Erythroblast (primary cell): ENCODE measurements around the gene NPHP4.

Experiments used
- DNase-seq, 2 experiments: peaks; one replicate each; lab custom pipeline; 2025; lab: John Stamatoyannopoulos, UW
- GATA1 ChIP-seq: IDR thresholded peaks from 2 replicates; pipeline ENCODE4 v1.6.1; 2011; ENCODE audit warnings: low read depth, mild to moderate bottlenecking, control low read depth, low read length, moderate library complexity
- POLR2A ChIP-seq: IDR thresholded peaks from 2 replicates; pipeline ENCODE4 v1.6.1; 2011; ENCODE audit warnings: mild to moderate bottlenecking, low read length

NPHP4 gene

GRCh38 chr1:5956022-5956830 lies 36.0 kb downstream of the NPHP4 start:
- no peak for TF ChIP-seq GATA1
- TF ChIP-seq POLR2A = no peak
- DNase-seq = no peak

GRCh38 chr1:5955479-5955977 lies 36.7 kb downstream of the NPHP4 start:
- TF ChIP-seq POLR2A (no peak), GATA1 (no peak)
- DNase-seq = no peak

DNA sequence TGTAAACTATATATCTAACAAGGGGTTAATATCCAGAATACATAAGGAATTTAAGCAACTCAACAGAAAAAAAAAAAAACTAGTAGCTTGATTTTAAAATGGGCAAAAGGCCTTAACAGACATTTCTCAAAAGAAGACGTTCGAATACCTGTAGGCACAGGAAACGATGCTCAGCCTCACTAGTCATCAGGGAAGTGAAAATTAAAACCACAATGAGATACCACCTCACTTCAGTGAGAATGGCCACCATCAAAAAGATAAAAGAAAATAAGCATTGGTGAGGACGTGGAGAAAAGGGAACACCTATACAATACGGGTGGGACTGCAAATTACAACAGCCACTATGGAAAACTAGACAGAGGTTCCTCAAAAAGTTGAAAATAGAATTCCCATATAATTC lies 37.3 kb downstream of the NPHP4 start:
- DNase-seq = no peak
- no peak for TF ChIP-seq POLR2A
- no peak for TF ChIP-seq GATA1

DNA sequence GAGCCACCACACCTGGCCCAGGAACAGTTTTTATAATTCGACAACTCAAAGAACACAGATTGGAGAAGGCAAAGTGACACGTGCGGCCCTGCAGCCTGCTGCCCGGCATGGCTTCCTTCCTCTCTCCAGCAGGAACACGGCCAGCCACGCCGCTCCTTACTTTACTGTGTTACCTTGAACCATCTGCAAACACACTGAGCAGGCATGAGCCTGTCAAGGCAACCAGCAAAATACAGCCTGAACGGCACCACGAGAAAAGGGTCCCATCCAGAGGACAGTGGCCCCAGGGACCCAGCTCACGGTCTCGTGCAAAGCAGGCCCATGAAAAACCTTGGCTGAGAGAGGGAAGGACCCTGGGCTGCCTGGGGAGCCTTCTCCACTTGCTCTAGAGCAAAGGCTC lies 38.8 kb downstream of the NPHP4 start:
- DNase-seq = no peak
- TF ChIP-seq GATA1 = no peak
- TF ChIP-seq POLR2A = no peak

GRCh38 chr1:5951846-5952410 lies 40.3 kb downstream of the NPHP4 start:
- no peak for DNase-seq
- no peak for TF ChIP-seq GATA1
- no peak for TF ChIP-seq POLR2A

DNA sequence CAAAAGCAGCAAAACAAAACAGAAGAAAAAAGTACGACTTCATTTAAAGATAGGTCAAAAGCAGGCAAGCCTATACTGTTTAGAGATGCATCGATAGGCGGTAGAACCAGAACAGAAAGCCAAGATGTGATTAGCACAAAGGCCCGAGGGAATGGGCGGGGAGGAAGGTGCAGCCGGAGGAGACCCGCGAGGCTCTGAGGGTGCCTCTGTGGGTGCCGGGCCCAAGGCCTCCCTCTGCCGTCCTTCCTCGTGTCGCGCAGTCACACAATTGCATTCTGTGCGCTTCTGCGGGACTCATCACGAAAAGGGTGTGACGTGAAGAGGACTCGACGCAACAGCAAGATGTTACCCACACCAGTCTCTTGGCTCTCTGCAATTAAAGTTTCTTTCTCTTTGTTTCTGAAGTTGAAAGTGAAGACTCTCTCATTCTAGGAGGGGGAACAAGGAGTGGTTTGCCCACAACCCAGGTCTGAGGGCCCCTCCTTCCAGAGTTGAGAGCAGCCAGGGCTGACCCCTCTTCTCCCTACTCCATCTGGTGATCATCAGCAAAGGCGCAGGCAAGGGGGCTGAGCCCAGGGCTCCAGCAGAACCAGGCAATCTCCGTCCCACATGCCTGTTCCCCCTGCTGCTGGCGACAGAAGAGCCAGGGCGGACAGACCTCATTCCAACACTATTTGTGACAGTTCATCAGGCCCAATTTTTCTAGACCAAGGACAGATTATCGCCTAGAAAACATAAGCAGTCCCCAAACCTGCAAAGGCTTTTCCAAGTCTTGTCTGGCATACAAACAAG lies 41.0 kb downstream of the NPHP4 start:
- no peak for DNase-seq
- TF ChIP-seq GATA1 (no peak), POLR2A (no peak)

DNA sequence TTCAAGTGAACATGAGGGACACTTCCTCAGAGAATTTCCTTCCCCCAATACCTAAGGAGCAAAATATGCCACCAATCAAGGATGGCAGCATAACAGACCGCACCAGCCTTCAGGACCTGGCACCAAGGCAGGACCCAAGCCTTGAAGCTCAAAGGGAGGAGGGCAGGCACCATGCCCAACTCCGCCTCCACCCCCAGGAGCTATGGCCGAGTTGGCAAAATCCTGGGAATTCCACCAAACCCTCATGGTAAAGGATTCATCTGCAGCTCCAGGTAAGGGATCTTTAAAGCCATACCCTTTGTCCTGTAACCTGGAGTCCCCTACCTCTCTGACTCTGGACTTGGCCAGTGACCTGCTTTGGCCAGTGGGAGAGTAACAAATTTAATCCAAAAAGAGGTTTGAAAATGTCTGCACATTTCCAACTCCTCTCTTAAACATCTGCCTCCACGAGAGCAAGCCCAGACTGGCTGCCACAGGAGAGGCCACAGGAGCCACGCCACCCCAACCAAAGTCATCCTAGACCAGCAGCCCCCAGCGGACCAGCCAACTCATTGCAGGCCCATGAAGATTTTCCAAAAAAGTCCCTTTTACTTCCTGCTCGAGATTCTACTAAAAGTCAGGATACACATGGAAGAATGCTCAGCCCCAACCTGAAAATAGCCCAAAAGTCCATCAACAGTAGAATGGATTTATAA lies 41.9 kb downstream of the NPHP4 start:
- no peak for DNase-seq
- no peak for TF ChIP-seq POLR2A
- TF ChIP-seq GATA1 = no peak

DNA sequence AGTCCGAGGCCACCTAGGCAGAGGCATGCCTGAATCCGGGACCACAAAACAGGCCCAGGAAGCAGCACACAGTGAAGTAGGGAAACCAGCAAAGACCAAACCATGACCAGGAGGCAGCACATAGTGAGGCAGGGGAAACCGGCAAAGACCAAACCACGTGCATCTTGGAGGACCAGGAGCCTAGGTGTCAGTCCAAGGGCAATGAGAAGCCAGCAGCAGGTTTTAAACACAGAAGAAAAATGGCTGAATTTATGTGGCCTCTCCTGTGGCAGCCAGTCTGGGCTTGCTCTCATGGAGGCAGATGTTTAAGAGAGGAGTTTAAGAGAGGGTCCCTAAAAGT lies 42.5 kb downstream of the NPHP4 start:
- DNase-seq = no peak

DNA sequence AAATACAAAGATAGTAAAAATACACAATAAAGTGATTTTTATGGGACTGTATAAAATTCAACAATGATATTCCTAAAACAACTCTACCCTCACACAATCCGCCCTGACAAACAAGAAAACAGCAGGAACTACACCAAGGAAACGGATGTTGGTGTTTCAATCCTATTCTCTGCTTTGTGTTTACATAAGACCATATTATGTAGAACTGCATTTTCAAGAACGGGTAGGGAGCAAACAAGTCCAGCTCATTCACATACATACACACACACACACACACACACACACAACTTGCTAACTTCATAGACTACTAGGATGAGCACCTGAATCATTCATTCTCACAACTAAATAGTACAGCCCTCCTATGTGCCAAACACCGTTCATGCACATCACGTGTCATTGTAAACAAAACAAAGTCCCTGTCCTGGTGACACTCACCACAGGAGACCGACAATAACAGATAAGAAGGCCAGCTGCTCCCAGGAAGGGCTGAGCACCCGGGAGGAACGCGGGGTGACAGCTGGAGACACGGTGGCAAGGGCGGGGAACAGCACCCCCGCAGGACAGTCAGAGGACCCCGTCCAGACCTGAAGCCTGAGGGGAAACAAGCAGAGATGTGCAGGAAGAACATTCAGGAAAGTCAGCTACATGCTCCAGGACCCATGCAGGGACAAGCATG lies 43.0 kb downstream of the NPHP4 start:
- DNase-seq = no peak
- TF ChIP-seq GATA1 = no peak
- no peak for TF ChIP-seq POLR2A

More for the DNA sequence above, 42.5 kb downstream of the NPHP4 start:
- TF ChIP-seq POLR2A = no peak
- no peak for TF ChIP-seq GATA1

DNA sequence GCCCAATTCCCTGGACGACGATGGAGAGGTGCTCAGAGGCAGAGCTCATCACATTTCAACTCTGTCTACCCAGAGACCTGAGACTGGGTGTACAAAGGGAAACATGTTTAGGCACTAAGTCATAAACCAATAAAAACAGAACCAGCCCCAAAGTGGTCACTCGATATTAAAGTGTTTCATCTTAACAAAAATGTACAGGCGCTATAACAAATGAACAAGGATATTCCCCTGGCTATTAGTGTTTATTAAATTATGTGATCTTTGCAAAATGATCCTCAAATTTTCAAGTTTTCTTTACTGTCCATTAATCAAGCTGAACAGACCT lies 43.6 kb downstream of the NPHP4 start:
- DNase-seq = no peak
- TF ChIP-seq GATA1 = no peak
- TF ChIP-seq POLR2A = no peak

GRCh38 chr1:5947978-5948680 lies 44.1 kb downstream of the NPHP4 start:
- no peak for DNase-seq
- TF ChIP-seq GATA1 = no peak
- TF ChIP-seq POLR2A = no peak

DNA sequence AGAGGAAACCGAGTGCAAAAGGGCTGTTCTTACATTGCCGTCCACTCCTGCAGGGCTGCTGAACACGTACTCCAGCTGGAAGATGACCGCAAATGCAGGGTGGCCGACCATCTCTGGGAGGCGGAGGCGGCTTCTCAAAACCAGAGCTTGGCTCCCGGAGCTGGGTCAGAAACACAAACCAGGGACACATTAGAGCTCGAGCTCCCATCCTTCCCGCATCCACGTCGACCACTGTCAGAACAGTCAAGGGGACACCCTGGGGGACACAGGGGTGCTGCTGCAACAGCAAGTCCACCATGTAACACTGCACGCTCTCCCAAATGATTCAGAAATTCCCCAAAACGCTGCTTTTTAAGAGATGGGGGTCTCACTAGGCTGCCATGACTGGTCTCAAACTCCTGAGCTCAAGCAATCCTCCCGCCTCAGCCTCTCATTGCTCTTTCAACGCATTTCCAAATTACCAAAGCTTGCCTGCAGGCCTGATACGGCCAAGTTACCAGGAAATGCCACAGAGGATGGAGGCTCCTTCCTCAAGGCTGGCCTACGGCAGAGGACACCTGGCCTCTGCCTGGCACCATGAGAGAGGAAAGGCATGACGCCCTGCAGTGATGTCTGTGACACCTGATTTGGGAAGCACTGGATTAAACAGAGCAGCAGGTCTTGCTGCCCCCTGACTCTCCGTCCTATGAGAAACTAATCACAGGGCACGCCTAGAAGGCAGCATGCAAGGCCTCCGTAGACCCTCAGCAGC lies 45.0 kb downstream of the NPHP4 start:
- no peak for DNase-seq
- TF ChIP-seq POLR2A (no peak), GATA1 (no peak)
